IPS-15b (cell line): ENCODE results near the gene RGMA.

Experiments used
- H3K27me3 ChIP-seq: one replicate; pipeline ENCODE4 v1.6.1; 2013; ENCODE audit warnings: low read length; ENCODE audit not compliant: control insufficient read depth, insufficient read depth
- H3K36me3 ChIP-seq: one replicate; pipeline ENCODE4 v1.6.1; 2013; ENCODE audit warnings: low read length; ENCODE audit not compliant: control insufficient read depth, insufficient read depth
- H3K4me1 ChIP-seq: one replicate; pipeline ENCODE4 v1.6.1; 2013; ENCODE audit warnings: mild to moderate bottlenecking, low read length; ENCODE audit not compliant: control insufficient read depth, insufficient read depth
- H3K4me3 ChIP-seq: one replicate; pipeline ENCODE4 v1.5.1; 2013; ENCODE audit warnings: low read depth, low read length
- H3K9ac ChIP-seq: one replicate; pipeline ENCODE4 v1.6.1; 2013; ENCODE audit warnings: low read depth, mild to moderate bottlenecking, low read length
- H3K9me3 ChIP-seq: one replicate; pipeline ENCODE4 v1.6.1; 2013; ENCODE audit warnings: mild to moderate bottlenecking, low read length; ENCODE audit not compliant: control insufficient read depth, insufficient read depth

Gene RGMA

DNA sequence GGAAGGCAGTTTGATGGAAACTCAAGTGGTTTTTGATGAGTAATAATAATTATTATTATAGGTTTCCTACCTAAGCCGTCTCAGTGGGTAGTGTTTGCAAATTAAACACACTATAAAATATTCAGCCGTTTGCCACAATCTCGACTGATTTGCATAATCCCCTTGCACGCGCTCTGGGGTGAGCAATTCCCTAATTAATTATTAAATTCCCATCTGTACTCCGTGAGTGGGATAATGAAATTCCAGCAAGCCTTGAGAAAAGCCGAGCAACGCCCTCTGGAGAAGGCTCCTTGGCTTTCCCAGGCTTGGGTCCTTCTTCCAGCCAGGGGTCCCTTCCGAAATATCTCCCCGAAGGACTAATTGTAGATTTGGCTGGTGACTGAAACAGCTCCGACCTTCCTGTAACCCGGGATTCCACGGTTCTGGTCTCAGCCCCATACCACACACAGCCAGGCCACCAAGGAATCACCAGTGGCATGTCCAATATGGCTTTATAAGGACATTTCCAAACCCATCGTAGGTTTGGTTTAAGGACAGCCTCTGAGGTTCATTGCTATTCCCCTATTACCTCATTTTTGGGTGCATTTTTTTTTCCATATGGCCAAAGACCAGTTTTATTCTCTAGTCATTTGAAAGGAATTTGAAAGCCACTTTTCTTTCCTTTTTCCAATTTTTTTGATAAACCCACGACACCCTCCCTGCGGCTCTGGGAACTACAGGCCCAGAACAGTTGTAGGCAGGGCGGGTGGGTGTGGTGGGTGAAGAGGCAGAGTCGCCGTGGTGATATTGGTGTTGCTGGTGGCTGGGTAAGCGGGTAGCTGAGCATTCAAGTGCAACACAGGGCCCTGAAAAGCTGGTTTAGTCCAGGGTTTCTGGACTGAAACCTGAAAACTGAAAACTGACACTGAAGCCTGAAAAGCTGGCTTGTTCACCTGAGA is 33.2 kb upstream of the RGMA start:
- Histone ChIP-seq H3K36me3 (no peaks in the 10 kb centered on the region), H3K4me1 (no peaks in the 10 kb centered on the region), H3K9me3 (no peaks in the 10 kb centered on the region), H3K9ac (no peak overlapping the region), H3K4me3 (no peak overlapping the region), H3K27me3 (no peaks in the 10 kb centered on the region)

DNA sequence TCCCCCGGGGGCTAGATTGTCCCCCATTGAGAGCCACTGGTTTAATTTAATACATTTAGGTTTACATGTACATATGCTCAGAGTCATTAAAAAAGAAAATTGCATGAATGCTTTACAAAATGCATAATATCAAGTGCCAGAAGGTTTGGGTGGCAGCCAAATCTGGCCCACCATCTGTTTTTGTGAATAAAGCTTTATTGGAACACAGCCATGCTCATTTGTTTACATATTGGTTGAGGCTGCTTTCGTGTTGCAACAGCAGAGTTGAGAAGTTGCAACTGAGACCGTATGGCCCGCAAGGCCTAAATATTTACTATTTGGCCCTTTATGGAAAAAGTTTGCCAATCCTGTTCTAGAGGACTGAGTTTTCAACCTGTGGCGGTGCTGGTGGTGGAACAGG is 32.1 kb upstream of the RGMA start:
- no peak overlapping the region for H3K9ac ChIP-seq
- H3K4me3 ChIP-seq: no peak overlapping the region
- no peaks in the 10 kb centered on the region for H3K4me1 ChIP-seq
- no peaks in the 10 kb centered on the region for H3K27me3 ChIP-seq
- no peaks in the 10 kb centered on the region for H3K36me3 ChIP-seq
- H3K9me3 ChIP-seq: no peaks in the 10 kb centered on the region

DNA sequence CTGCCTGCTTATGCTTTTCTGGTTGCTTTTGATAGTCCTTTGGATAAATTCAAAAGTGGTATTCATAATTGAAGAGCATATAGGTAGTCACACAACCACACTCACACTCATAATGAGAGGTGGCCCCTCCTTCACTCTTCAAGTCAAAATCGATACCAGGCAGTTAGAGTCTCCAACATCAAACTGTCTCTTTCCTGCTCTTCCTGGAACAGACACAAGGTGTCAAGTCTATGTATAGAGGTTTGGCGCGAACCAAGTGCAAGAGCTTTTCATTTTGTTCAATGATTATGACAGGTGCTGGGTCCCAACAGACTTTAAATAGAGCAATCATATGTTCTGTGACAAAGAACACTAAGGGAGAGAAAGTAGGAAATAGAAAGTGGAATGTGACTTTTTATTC is 29.9 kb upstream of the RGMA start:
- no peaks in the 10 kb centered on the region for H3K36me3 ChIP-seq
- no peaks in the 10 kb centered on the region for H3K9me3 ChIP-seq
- no peak overlapping the region for H3K9ac ChIP-seq
- no peaks in the 10 kb centered on the region for H3K27me3 ChIP-seq
- no peak overlapping the region for H3K4me3 ChIP-seq
- no peaks in the 10 kb centered on the region for H3K4me1 ChIP-seq

DNA sequence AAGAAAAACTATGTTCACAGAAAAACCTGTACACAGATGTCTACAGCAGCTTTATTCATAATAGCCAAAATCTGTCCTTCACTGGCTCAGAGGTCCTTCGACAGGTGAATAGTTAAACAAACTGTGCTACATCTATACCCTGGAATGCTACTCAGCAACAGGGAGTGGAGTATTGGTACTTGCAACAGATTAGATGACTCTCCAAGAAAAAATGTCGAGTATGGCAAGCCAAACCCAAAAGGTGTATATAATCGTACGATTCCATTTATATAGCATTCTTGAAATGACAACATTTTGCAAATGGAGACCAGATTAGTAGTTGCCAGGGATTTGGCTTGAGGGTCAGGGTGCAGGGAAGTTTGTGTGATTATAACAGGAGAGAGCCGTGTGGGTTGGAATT is 22.4 kb upstream of the RGMA start:
- Histone ChIP-seq H3K4me1 (no peaks in the 10 kb centered on the region), H3K9me3 (no peaks in the 10 kb centered on the region), H3K36me3 (no peaks in the 10 kb centered on the region), H3K9ac (no peak overlapping the region), H3K4me3 (no peak overlapping the region), H3K27me3 (peaks cover 26% of the 10 kb centered on the region)

DNA sequence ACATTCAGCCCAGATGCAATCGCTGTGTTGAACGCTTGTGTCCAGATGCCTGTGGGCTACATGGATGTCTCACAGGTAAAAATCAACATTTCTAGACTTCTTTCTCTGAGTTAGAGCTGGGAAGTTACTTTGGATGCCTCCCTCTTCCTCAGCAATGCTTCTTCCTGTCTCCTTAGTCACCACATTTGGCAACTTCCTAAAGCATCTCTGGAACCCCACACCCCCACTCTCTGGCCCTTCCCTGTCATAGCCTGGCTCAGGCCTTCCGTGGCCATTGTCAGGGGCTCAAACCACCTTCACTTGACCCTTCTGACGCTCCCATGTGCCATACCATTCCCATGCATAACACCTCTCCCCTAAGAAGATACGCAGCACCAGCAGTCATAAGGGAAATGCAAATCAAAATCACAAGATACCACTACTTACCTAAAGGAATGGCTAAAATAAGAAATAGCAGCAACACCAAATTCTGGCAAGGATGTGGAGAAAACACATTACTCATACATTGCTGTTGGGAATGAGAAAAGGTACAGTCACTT is 21.6 kb upstream of the RGMA start:
- no peaks in the 10 kb centered on the region for H3K9me3 ChIP-seq
- peaks cover 26% of the 10 kb centered on the region for H3K27me3 ChIP-seq
- peaks cover 4% of the 10 kb centered on the region for H3K4me1 ChIP-seq
- no peak overlapping the region for H3K9ac ChIP-seq
- H3K4me3 ChIP-seq: no peak overlapping the region
- no peaks in the 10 kb centered on the region for H3K36me3 ChIP-seq

DNA sequence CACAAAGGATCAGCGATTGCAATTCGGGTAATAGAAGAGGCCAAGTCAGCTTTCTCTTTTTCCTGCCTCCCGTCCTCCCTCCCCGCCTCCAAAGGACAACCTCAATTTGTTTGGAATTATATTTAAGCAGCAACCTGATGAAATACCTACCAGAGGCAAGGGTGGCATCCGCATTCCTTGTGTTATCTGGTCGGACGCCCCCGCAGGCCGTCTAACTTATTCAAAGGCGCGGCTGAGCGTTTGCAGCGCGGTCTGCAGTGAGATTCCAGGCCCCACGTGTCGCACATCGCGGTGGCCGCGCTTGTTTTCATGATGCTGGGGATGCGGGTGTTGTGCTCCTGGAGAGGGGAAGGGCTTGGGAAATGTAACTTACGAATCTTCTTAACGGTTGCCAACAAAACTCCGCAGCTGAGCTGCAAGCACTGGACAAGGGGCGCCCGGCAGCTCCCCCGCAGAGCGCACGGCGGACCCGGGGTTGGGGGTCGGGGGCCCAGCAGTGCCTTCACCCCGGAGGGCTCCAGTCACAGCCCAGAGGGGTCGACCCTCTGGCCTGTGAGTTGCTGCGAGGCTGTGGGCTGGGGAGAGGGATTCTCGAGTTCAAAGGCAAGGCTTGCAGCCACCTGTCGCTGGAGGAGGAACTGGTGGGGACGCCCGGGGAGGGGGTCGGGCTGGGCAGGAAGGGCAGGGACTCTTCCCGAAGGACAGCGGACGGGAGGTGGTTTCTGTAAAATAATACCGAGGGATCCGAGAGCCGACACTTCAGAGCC is 20.5 kb upstream of the RGMA start:
- Histone ChIP-seq H3K36me3 (no peaks in the 10 kb centered on the region), H3K9ac (no peak overlapping the region), H3K4me1 (peaks cover 8% of the 10 kb centered on the region), H3K27me3 (peaks cover 26% of the 10 kb centered on the region), H3K4me3 (peak overlapping the region; percentile 44), H3K9me3 (no peaks in the 10 kb centered on the region)

DNA sequence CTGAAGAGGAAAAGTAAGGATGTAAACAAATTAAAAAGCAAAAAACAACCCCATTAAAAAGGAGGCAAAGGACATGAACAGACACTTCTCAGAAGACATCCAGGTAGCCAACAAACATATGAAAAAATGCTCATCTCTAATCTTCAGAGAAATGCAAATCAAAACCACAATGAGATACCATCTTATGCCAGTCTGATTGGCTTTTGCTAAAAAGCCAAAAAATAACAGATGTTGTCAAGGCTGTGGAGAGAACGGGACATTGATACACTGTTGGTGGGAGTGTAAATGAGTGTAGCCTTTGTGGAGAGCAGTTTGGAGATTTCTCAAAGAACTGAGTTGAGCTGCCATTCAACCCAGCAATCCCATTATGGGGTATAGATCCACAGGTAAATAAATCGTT is 18.6 kb upstream of the RGMA start:
- H3K9me3 ChIP-seq: no peaks in the 10 kb centered on the region
- H3K4me1 ChIP-seq: peaks cover 8% of the 10 kb centered on the region
- H3K4me3 ChIP-seq: no peak overlapping the region
- H3K27me3 ChIP-seq: peaks cover 29% of the 10 kb centered on the region
- no peaks in the 10 kb centered on the region for H3K36me3 ChIP-seq
- no peak overlapping the region for H3K9ac ChIP-seq

DNA sequence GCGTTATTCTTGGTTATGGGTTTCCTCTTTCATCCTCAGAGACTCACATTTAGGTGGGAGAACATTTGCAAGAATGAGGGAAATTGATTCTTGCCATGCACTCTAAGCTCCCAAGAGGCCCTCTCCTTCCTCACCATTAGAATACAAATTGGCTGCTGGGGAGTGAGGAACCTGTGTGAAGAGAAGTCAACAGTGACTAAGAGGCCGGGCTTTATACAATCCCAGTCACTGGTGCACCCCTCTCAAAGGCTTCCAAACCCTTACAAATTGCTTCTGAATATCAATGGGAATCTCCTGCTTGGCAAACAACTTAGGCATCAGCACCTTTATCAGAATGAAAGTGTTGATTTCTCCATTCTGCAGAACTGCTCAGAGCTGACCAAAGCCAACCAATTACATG is 16.5 kb upstream of the RGMA start:
- Histone ChIP-seq H3K9ac (no peak overlapping the region), H3K27me3 (peaks cover 26% of the 10 kb centered on the region), H3K4me3 (no peak overlapping the region)

DNA sequence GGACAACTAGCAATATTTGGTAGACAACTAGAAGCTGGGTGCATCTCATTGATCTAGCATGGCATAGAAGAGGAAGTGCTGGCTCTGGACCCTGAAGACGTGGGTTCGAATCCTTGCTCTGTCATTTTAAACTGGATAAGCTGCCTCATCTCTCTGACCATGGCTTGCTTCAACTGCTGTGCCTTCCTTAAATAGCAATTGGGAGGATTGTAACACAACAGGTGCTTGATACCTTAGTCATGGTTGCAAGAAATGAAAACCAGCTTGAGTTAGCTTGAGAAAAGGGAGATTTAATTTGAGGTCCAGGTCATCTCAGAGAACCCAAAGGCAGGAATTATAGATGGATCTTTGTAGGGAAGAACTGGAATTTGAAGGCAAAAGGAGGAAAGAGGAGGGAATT is 14.8 kb upstream of the RGMA start:
- H3K4me1 ChIP-seq: peaks cover 8% of the 10 kb centered on the region
- no peak overlapping the region for H3K9ac ChIP-seq
- H3K36me3 ChIP-seq: no peaks in the 10 kb centered on the region
- H3K27me3 ChIP-seq: peaks cover 11% of the 10 kb centered on the region
- H3K4me3 ChIP-seq: no peak overlapping the region
- no peaks in the 10 kb centered on the region for H3K9me3 ChIP-seq

More for the DNA sequence above, 16.5 kb upstream of the RGMA start:
- no peaks in the 10 kb centered on the region for H3K36me3 ChIP-seq
- H3K4me1 ChIP-seq: peaks cover 8% of the 10 kb centered on the region
- no peaks in the 10 kb centered on the region for H3K9me3 ChIP-seq

DNA sequence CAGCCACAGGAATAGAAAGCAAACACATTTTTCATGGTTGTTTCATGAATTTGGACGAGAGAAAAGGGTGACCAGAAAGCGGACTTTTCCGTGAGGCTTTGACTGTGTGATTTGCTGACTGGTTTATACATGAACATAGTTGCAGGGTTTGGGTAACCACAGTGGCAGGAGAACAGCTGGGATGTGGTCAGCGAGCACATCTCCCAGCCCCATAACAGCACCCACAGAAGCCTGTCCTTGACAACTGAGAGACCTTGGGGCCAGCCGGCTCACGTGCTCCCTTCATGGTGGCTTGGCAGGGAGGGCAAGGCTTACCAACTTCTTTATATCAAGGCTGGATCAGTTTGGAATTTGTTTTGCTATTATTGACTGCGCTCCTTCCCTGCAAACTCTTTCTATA is 13.2 kb upstream of the RGMA start:
- Histone ChIP-seq H3K9ac (no peak overlapping the region), H3K9me3 (no peaks in the 10 kb centered on the region), H3K36me3 (no peaks in the 10 kb centered on the region), H3K4me3 (no peak overlapping the region), H3K27me3 (peaks cover 5% of the 10 kb centered on the region), H3K4me1 (peaks cover 8% of the 10 kb centered on the region)

DNA sequence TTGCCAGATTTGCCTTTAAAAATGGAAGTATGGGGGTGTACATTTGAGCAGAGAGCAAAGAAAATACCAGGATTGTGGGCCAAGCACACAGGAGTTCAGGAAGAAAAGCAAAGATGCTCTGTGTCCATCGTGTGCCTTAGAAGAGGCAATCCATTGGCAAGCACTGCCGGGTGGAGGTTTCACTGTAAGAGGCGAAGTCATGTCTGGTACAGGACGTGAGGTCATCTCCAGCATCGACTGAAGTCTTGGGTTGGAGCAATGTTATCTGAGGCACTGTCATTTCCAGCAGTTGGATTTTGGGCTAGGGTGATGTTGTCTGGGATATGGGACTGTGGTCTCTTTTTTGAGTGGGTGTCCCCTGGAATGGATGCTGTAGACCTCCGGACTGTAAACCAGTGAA is 4.8 kb upstream of the RGMA start:
- H3K4me3 ChIP-seq: no peak overlapping the region
- no peaks in the 10 kb centered on the region for H3K36me3 ChIP-seq
- no peak overlapping the region for H3K9ac ChIP-seq
- H3K27me3 ChIP-seq: peaks cover 54% of the 10 kb centered on the region
- H3K9me3 ChIP-seq: no peaks in the 10 kb centered on the region
- H3K4me1 ChIP-seq: peaks cover 10% of the 10 kb centered on the region
